HEK293 (cell line): ENCODE results near the gene PKM.

Experiments
- CTCF ChIA-PET: fragments of 350-600 bp; formaldehyde crosslinking; extraction: SDS; loops from one replicate; lab custom pipeline; 2021; ENCODE audit warnings: antibody characterized with exemption; lab: Yijun Ruan, JAX
- POLR2A ChIA-PET: fragments of 300-600 bp; formaldehyde crosslinking; extraction: SDS; loops from one replicate; lab custom pipeline; 2020; ENCODE audit warnings: antibody characterized with exemption, inconsistent platforms; lab: Yijun Ruan, JAX
- H3K27ac ChIP-seq: fragments of 200-500 bp; sonication (Bioruptor generic); 2 replicates; pipeline ENCODE4 v1.5.1; 2014; ENCODE audit warnings: low read depth, low read length, control low read depth, inconsistent platforms; ENCODE audit errors: extremely low read depth
- H3K36me3 ChIP-seq, 2 experiments: fragments of 200-500 bp in 1 of 2; sonication (Bioruptor generic) in 1 of 2; 1 replicate in 1 of 2; 2 replicates in 1 of 2; pipeline ENCODE4 v1.5.1; 2014 to 2017; ENCODE audit warnings: inconsistent platforms in 2 of 2, low read length in 2 of 2; ENCODE audit not compliant: control insufficient read depth in 2 of 2, insufficient read depth in 1 of 2
- H3K4me1 ChIP-seq: fragments of 200-500 bp; sonication (Bioruptor generic); 2 replicates; pipeline ENCODE4 v1.5.1; 2014; ENCODE audit warnings: mild to moderate bottlenecking, low read length, inconsistent platforms; ENCODE audit not compliant: control insufficient read depth, insufficient read depth
- H3K4me3 ChIP-seq: 2 replicates; pipeline ENCODE4 v1.5.1; 2011; ENCODE audit warnings: low read depth, mild to moderate bottlenecking, control low read depth, low read length, moderate library complexity
- H3K9me3 ChIP-seq: fragments of 200-500 bp; sonication (Bioruptor generic); 2 replicates; pipeline ENCODE4 v1.5.1; 2014; ENCODE audit warnings: low read depth, low read length, inconsistent platforms; ENCODE audit not compliant: control insufficient read depth, insufficient read depth
- EGR2 ChIP-seq: fragments of 450-650 bp; formaldehyde crosslinking; IDR thresholded peaks from 2 replicates; pipeline ENCODE4 v1.5.1; 2016; ENCODE audit warnings: low read depth, missing biosample characterization, missing genetic modification characterization
- IKZF3 ChIP-seq: fragments of 450-650 bp; IDR thresholded peaks from 2 replicates; pipeline ENCODE4 v1.5.0; 2018; ENCODE audit warnings: missing biosample characterization, mild to moderate bottlenecking, missing genetic modification characterization, moderate library complexity
- KLF1 ChIP-seq: fragments of 450-650 bp; formaldehyde crosslinking; IDR thresholded peaks from 2 replicates; pipeline ENCODE4 v1.5.1; 2016; ENCODE audit warnings: missing biosample characterization, missing genetic modification characterization
- SETDB1 ChIP-seq: IDR thresholded peaks from one replicate; pipeline ENCODE4 v1.6.1; 2017; ENCODE audit warnings: mild to moderate bottlenecking, low read length, moderate library complexity, mixed read lengths; ENCODE audit not compliant: insufficient read length
- SP2 ChIP-seq: fragments of 450-650 bp; formaldehyde crosslinking; IDR thresholded peaks from 2 replicates; pipeline ENCODE4 v1.5.1; 2016; ENCODE audit warnings: missing biosample characterization, missing genetic modification characterization
- WT1 ChIP-seq: fragments of 450-650 bp; formaldehyde crosslinking; IDR thresholded peaks from 2 replicates; pipeline ENCODE4 v1.5.1; 2016; ENCODE audit warnings: missing biosample characterization, missing genetic modification characterization
- ZEB2 ChIP-seq: fragments of 450-650 bp; formaldehyde crosslinking; IDR thresholded peaks from 2 replicates; pipeline ENCODE4 v1.5.1; 2016; ENCODE audit warnings: missing biosample characterization, missing genetic modification characterization
- ZFHX2 ChIP-seq: fragments of 450-650 bp; formaldehyde crosslinking; conservative IDR thresholded peaks from 2 replicates; pipeline ENCODE4 v1.5.1; 2016; ENCODE audit warnings: missing biosample characterization, missing genetic modification characterization
- ZFP41 ChIP-seq: fragments of 450-650 bp; formaldehyde crosslinking; IDR thresholded peaks from 2 replicates; pipeline ENCODE4 v1.5.1; 2016; ENCODE audit warnings: missing biosample characterization, missing genetic modification characterization, borderline replicate concordance
- ZNF10 ChIP-seq: fragments of 450-650 bp; formaldehyde crosslinking; IDR thresholded peaks from 2 replicates; pipeline ENCODE4 v1.5.1; 2017; ENCODE audit warnings: missing biosample characterization, missing genetic modification characterization
- ZNF23 ChIP-seq: fragments of 450-650 bp; formaldehyde crosslinking; IDR thresholded peaks from 2 replicates; pipeline ENCODE4 v1.5.1; 2016; ENCODE audit warnings: missing biosample characterization, missing genetic modification characterization, borderline replicate concordance
- ZNF335 ChIP-seq: fragments of 450-650 bp; formaldehyde crosslinking; conservative IDR thresholded peaks from 2 replicates; pipeline ENCODE4 v1.5.1; 2016; ENCODE audit warnings: missing biosample characterization, missing genetic modification characterization
- ZNF433 ChIP-seq: fragments of 450-650 bp; formaldehyde crosslinking; IDR thresholded peaks from 2 replicates; pipeline ENCODE4 v1.5.1; 2016; ENCODE audit warnings: missing biosample characterization, missing genetic modification characterization, low read depth
- ZNF449 ChIP-seq: fragments of 450-650 bp; formaldehyde crosslinking; IDR thresholded peaks from 2 replicates; pipeline ENCODE4 v1.5.1; 2017; ENCODE audit warnings: missing biosample characterization, mild to moderate bottlenecking, missing genetic modification characterization, moderate library complexity
- ZNF530 ChIP-seq: fragments of 450-650 bp; formaldehyde crosslinking; IDR thresholded peaks from 2 replicates; pipeline ENCODE4 v1.5.1; 2016; ENCODE audit warnings: low read depth, missing biosample characterization, missing genetic modification characterization
- ZNF660 ChIP-seq: fragments of 450-650 bp; IDR thresholded peaks from 2 replicates; pipeline ENCODE4 v1.5.1; 2018; ENCODE audit warnings: missing biosample characterization, mild to moderate bottlenecking, missing genetic modification characterization
- ZNF791 ChIP-seq: fragments of 450-650 bp; formaldehyde crosslinking; IDR thresholded peaks from 2 replicates; pipeline ENCODE4 v1.5.1; 2016; ENCODE audit warnings: missing biosample characterization, missing genetic modification characterization
- TF ChIP-seq, protein P1 (sequence below): fragments of 450-650 bp; formaldehyde crosslinking; IDR thresholded peaks from 2 replicates; pipeline ENCODE4 v1.5.1; 2016; ENCODE audit warnings: missing biosample characterization, missing genetic modification characterization
- TF ChIP-seq, protein P2 (sequence below): fragments of 450-650 bp; formaldehyde crosslinking; IDR thresholded peaks from 2 replicates; pipeline ENCODE4 v1.5.1; 2016; ENCODE audit warnings: missing biosample characterization, missing genetic modification characterization
- TF ChIP-seq, protein P3 (sequence below): fragments of 450-650 bp; formaldehyde crosslinking; IDR thresholded peaks from 2 replicates; pipeline ENCODE4 v1.5.1; 2017; ENCODE audit warnings: missing biosample characterization, missing genetic modification characterization

PKM gene

DNA sequence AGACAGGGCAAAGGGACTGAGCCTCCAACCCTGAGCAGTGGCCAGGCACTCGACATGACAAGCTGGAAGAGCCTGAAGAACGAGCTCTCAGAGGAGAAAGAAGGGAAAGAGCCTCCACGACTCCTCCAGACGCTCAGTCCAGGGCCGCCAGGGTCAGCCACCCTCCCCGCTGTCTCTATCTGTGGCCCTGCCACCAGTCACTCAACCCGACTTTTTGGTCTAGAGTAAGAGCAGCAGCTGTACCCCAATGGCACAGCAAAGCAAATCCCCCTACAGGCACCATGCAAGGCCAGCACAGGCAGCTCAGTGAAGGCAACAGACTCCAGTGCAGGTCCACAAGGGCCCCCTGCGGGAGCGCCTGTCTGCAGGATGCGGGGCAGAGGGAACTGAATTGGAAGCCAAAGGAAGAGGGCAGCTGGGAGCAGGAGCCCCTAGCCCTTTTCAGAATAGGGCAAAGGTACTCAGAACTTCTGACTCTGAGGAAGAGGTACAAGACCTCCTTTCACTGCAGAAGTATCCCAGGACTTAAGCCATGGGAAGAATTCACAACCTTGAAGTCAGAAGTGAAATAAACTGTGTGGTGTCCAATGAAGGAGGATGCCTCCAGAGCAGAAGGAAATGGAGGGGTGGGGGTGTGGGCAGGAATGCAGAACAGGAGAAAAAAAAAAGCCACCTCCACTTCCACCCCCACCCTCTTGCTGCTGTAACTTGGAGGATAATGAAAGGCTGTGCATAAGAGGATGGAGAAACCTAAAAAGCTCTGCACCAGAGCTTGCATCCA, 24.9 kb downstream of the PKM start:
- POLR2A ChIA-PET = interaction anchor here (0.8 to 1.4 kb wide), 6 partner anchors 11 to 102 kb away, joined by 3 to 8 read pairs (median 3); partner anchors contain the start of gene PKM
- Histone ChIP-seq H3K9me3 (no peaks in the 10 kb centered on the region), H3K36me3 (peaks cover 90 to 98% of the 10 kb centered on the region in 2 experiments), H3K4me3 (no peak overlapping the region), H3K27ac (no peak overlapping the region), H3K4me1 (no peaks in the 10 kb centered on the region)
- TF ChIP-seq ZNF23 (no peak), ZEB2 (tag by site-specific recombination) (no peak), IKZF3 (tag by site-specific recombination) (no peak), ZNF433 (tag by site-specific recombination) (no peak), ZNF660 (no peak), SP2 (no peak), ZFHX2 (tag by site-specific recombination) (peak; percentile 56), KLF1 (tag by site-specific recombination) (no peak), ZNF335 (tag by site-specific recombination) (no peak), EGR2 (tag by site-specific recombination) (peak; percentile 69; the same call in 1 of the 2 replicates), SETDB1 (no peak), ZNF10 (tag by site-specific recombination) (no peak), WT1 (no peak), ZFP41 (tag by site-specific recombination) (no peak)
- TF ChIP-seq, protein P1, sequence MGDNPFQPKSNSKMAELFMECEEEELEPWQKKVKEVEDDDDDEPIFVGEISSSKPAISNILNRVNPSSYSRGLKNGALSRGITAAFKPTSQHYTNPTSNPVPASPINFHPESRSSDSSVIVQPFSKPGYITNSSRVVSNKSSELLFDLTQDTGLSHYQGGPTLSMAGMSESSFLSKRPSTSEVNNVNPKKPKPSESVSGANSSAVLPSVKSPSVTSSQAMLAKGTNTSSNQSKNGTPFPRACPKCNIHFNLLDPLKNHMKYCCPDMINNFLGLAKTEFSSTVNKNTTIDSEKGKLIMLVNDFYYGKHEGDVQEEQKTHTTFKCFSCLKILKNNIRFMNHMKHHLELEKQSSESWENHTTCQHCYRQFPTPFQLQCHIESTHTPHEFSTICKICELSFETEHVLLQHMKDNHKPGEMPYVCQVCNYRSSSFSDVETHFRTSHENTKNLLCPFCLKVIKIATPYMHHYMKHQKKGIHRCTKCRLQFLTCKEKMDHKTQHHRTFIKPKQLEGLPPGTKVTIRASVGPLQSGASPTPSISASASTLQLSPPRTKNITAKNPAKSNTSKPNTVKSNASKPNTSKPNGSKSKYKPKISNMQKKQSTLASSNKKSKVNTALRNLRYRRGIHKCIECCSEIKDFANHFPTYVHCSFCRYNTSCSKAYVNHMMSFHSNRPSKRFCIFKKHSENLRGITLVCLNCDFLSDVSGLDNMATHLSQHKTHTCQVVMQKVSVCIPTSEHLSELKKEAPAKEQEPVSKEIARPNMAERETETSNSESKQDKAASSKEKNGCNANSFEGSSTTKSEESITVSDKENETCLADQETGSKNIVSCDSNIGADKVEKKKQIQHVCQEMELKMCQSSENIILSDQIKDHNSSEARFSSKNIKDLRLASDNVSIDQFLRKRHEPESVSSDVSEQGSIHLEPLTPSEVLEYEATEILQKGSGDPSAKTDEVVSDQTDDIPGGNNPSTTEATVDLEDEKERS = no peak
- TF ChIP-seq, protein P2, sequence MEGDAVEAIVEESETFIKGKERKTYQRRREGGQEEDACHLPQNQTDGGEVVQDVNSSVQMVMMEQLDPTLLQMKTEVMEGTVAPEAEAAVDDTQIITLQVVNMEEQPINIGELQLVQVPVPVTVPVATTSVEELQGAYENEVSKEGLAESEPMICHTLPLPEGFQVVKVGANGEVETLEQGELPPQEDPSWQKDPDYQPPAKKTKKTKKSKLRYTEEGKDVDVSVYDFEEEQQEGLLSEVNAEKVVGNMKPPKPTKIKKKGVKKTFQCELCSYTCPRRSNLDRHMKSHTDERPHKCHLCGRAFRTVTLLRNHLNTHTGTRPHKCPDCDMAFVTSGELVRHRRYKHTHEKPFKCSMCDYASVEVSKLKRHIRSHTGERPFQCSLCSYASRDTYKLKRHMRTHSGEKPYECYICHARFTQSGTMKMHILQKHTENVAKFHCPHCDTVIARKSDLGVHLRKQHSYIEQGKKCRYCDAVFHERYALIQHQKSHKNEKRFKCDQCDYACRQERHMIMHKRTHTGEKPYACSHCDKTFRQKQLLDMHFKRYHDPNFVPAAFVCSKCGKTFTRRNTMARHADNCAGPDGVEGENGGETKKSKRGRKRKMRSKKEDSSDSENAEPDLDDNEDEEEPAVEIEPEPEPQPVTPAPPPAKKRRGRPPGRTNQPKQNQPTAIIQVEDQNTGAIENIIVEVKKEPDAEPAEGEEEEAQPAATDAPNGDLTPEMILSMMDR (tag by site-specific recombination) = no peak
- TF ChIP-seq, protein P3, sequence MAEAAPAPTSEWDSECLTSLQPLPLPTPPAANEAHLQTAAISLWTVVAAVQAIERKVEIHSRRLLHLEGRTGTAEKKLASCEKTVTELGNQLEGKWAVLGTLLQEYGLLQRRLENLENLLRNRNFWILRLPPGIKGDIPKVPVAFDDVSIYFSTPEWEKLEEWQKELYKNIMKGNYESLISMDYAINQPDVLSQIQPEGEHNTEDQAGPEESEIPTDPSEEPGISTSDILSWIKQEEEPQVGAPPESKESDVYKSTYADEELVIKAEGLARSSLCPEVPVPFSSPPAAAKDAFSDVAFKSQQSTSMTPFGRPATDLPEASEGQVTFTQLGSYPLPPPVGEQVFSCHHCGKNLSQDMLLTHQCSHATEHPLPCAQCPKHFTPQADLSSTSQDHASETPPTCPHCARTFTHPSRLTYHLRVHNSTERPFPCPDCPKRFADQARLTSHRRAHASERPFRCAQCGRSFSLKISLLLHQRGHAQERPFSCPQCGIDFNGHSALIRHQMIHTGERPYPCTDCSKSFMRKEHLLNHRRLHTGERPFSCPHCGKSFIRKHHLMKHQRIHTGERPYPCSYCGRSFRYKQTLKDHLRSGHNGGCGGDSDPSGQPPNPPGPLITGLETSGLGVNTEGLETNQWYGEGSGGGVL (tag by site-specific recombination) = no peak
- CTCF ChIA-PET = interaction anchor here (3.5 kb wide), 1 partner anchor 21 kb away, joined by 12 read pairs; no protein-coding TSS in a partner anchor

- peaks cover 90 to 98% of the 10 kb centered on the region in 2 experiments for H3K36me3 ChIP-seq
- TF ChIP-seq ZNF791 (tag by site-specific recombination) (no peak), ZNF660 (no peak), ZNF530 (tag by site-specific recombination) (no peak), ZNF449 (tag by site-specific recombination) (no peak)
- no peak overlapping the region for H3K4me3 ChIP-seq
- H3K27ac ChIP-seq = 0 out of 2 replicates have a peak overlapping the region, but pooled peaks have one; percentile 9
- no peaks in the 10 kb centered on the region for H3K4me1 ChIP-seq
- H3K9me3 ChIP-seq = no peaks in the 10 kb centered on the region
- ChIA-PET POLR2A (interaction anchor here (1.0 kb wide), 2 partner anchors 17 to 22 kb away, joined by 3 to 8 read pairs; no protein-coding TSS in a partner anchor), CTCF (interaction anchor here (3.5 kb wide), 1 partner anchor 21 kb away, joined by 12 read pairs; no protein-coding TSS in a partner anchor)
Observed at GRCh38 chr15:72205273-72205672, 25.7 kb downstream of the PKM start.
